Liver (tissue), 9 donors: Measurements from ENCODE around the gene B9D1. TPM values are rescaled to one million over a fixed set of nuclear protein-coding genes. Genes with fewer than 3 reads are reported as not detected.

Experiments
- DNase-seq: peaks from one replicate; pipeline ENCODE4 v3.0.0-alpha.2; 2017; ENCODE audit warnings: low spot score
- H3K27ac ChIP-seq, 2 donors: one replicate each; pipeline ENCODE4 v1.7.0; 2013; ENCODE audit warnings: inconsistent platforms in 2 of 2, low read length in 2 of 2, control low read depth in 1 of 2, low read depth in 1 of 2, mild to moderate bottlenecking in 1 of 2
- H3K27me3 ChIP-seq, 4 donors: one replicate each; pipeline versions ENCODE4 v1.6.1 to v1.7.0; 2013; ENCODE audit warnings: low read length in 3 of 4, inconsistent platforms in 1 of 4, mild to moderate bottlenecking in 1 of 4, moderate library complexity in 1 of 4; ENCODE audit not compliant: control insufficient read depth in 4 of 4, insufficient read depth in 4 of 4
- H3K36me3 ChIP-seq, 4 donors: one replicate each; pipeline versions ENCODE4 v1.6.1 to v1.7.0; 2013; ENCODE audit warnings: low read length in 3 of 4, mild to moderate bottlenecking in 3 of 4, low read depth in 1 of 4, moderate library complexity in 1 of 4; ENCODE audit not compliant: control insufficient read depth in 4 of 4, insufficient read depth in 3 of 4
- H3K4me1 ChIP-seq, 4 donors: one replicate each; pipeline versions ENCODE4 v1.6.1 to v1.7.0; 2013; ENCODE audit warnings: low read length in 3 of 4, mild to moderate bottlenecking in 3 of 4, moderate library complexity in 1 of 4; ENCODE audit not compliant: control insufficient read depth in 4 of 4, insufficient read depth in 4 of 4
- H3K4me3 ChIP-seq, 3 donors: one replicate each; pipeline versions ENCODE4 v1.6.1 to v1.7.0; 2013; ENCODE audit warnings: low read length in 3 of 3, control low read depth in 1 of 3, low read depth in 1 of 3, mild to moderate bottlenecking in 1 of 3
- H3K9ac ChIP-seq, 2 donors: one replicate each; pipeline ENCODE4 v1.7.0; 2013; ENCODE audit warnings: low read length in 2 of 2, mild to moderate bottlenecking in 2 of 2, moderate library complexity in 2 of 2, control low read depth in 1 of 2, low read depth in 1 of 2
- H3K9me3 ChIP-seq, 4 donors: one replicate each; pipeline versions ENCODE4 v1.6.1 to v1.7.0; 2013; ENCODE audit warnings: low read length in 3 of 4; ENCODE audit not compliant: control insufficient read depth in 4 of 4
- EGR1 ChIP-seq, 2 donors: IDR thresholded peaks; 2 replicates each; pipeline ENCODE4 v1.6.1; 2016 to 2018; ENCODE audit warnings: antibody characterized with exemption in 2 of 2, low read depth in 2 of 2
- FOXA2 ChIP-seq: IDR thresholded peaks from 2 replicates; pipeline ENCODE4 v1.6.1; 2016; ENCODE audit warnings: antibody characterized with exemption
- GABPA ChIP-seq, 2 donors: IDR thresholded peaks in 1 of 2; conservative IDR thresholded peaks in 1 of 2; 2 replicates each; pipeline ENCODE4 v1.6.1; 2016; ENCODE audit warnings: antibody characterized with exemption in 2 of 2, mild to moderate bottlenecking in 1 of 2, moderate library complexity in 1 of 2
- HNF4A ChIP-seq, 2 donors: conservative IDR thresholded peaks; 2 replicates each; pipeline ENCODE4 v1.6.1; 2016; ENCODE audit warnings: antibody characterized with exemption in 2 of 2, mild to moderate bottlenecking in 2 of 2
- HNF4G ChIP-seq: IDR thresholded peaks from 2 replicates; pipeline ENCODE4 v1.6.1; 2016; ENCODE audit warnings: antibody characterized with exemption
- JUND ChIP-seq, 2 donors: IDR thresholded peaks; 2 replicates each; pipeline ENCODE4 v1.6.1; 2016; ENCODE audit warnings: antibody characterized with exemption in 2 of 2
- NR2F2 ChIP-seq: IDR thresholded peaks from 2 replicates; pipeline ENCODE4 v1.6.1; 2016; ENCODE audit warnings: antibody characterized with exemption
- RAD21 ChIP-seq, 2 donors: IDR thresholded peaks; 2 replicates each; pipeline ENCODE4 v1.6.1; 2016; ENCODE audit warnings: antibody characterized with exemption in 2 of 2, mild to moderate bottlenecking in 2 of 2
- RXRA ChIP-seq, 2 donors: IDR thresholded peaks; 2 replicates each; pipeline ENCODE4 v1.6.1; 2017 to 2018; ENCODE audit warnings: antibody characterized with exemption in 2 of 2, mild to moderate bottlenecking in 1 of 2
- SP1 ChIP-seq: IDR thresholded peaks from 2 replicates; pipeline ENCODE4 v1.6.1; 2018; ENCODE audit warnings: antibody characterized with exemption, mild to moderate bottlenecking
- YY1 ChIP-seq: IDR thresholded peaks from 2 replicates; pipeline ENCODE4 v1.6.1; 2016; ENCODE audit warnings: antibody characterized with exemption, mild to moderate bottlenecking
- ZBTB33 ChIP-seq: IDR thresholded peaks from 2 replicates; pipeline ENCODE4 v1.6.1; 2016; ENCODE audit warnings: antibody characterized with exemption
- WGBS: extraction: QIAGEN DNeasy Blood & Tissue Kit; methylation state at CpG from one replicate; pipeline ENCODE4 v1.1.7; 2013; 5-methylcytosine and 5-hydroxymethylcytosine counted together
- polyA plus RNA-seq, 2 donors: library from polyadenylated mRNA; stranded (reverse) in 1 of 2; unstranded in 1 of 2; fragments of 200-250 nt in 1 of 2; fragments of >200 nt in 1 of 2; fragmentation: Nextera tagmentation in 1 of 2; extraction: Ambion mirVana in 1 of 2; gene quantifications; one replicate each; pipeline versions ENCODE4 v1.2.1 to v1.2.3, GENCODE V29; 2013 to 2015
- total RNA-seq, 2 donors: library from RNA; depleted of rRNA; stranded (reverse); fragments of >200 nt; gene quantifications; one replicate each; pipeline ENCODE4 v1.2.3, GENCODE V29; 2014
- TF ChIP-seq, protein P1 (sequence below): fragments of 150-350 bp; IDR thresholded peaks from 2 replicates; pipeline ENCODE4 v1.5.1; 2017; ENCODE audit warnings: improper control_type of control experiment, low read depth, low read length; ENCODE audit not compliant: missing input control
- TF ChIP-seq, protein P2 (sequence below): IDR thresholded peaks from 2 replicates; pipeline ENCODE4 v1.6.1; 2016; ENCODE audit warnings: antibody characterized with exemption
- donor health status: healthy.
- donor health status: healthy.
- donor health status: healthy.
- donor health status: healthy.
- donor health status: healthy.

The B9D1 gene
- total and polyA plus RNA-seq, 4 donors, result 8.4 to 22.0 (median 10.8) TPM

GRCh38 chr17:19348081-19348650, 14.4 kb downstream of the B9D1 start:
- peaks cover 30 to 51% (median 42%) of the 10 kb centered on the region in 4 donors for H3K4me1 ChIP-seq
- H3K27ac ChIP-seq, result no peak overlapping the region
- no peak overlapping the region for H3K9ac ChIP-seq
- 78% methylated on average over 9 of the region's 9 CpGs for whole genome bisulfite sequencing
- H3K4me3 ChIP-seq, result no peak overlapping the region
- no peaks in the 10 kb centered on the region for H3K36me3 ChIP-seq
- TF ChIP-seq JUND (IDR thresholded peaks at IDR 0.05) (no peak), SP1 (no peak), HNF4A (conservative IDR thresholded peaks at IDR 0.05) (no peak), HNF4G (no peak), NR2F2 (no peak), ZBTB33 (no peak), FOXA2 (no peak)
- TF ChIP-seq, protein P1, sequence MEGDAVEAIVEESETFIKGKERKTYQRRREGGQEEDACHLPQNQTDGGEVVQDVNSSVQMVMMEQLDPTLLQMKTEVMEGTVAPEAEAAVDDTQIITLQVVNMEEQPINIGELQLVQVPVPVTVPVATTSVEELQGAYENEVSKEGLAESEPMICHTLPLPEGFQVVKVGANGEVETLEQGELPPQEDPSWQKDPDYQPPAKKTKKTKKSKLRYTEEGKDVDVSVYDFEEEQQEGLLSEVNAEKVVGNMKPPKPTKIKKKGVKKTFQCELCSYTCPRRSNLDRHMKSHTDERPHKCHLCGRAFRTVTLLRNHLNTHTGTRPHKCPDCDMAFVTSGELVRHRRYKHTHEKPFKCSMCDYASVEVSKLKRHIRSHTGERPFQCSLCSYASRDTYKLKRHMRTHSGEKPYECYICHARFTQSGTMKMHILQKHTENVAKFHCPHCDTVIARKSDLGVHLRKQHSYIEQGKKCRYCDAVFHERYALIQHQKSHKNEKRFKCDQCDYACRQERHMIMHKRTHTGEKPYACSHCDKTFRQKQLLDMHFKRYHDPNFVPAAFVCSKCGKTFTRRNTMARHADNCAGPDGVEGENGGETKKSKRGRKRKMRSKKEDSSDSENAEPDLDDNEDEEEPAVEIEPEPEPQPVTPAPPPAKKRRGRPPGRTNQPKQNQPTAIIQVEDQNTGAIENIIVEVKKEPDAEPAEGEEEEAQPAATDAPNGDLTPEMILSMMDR, result no peak
- H3K9me3 ChIP-seq, result no peaks in the 10 kb centered on the region
- DNase-seq, result no peak
- H3K27me3 ChIP-seq, result no peaks in the 10 kb centered on the region

DNA sequence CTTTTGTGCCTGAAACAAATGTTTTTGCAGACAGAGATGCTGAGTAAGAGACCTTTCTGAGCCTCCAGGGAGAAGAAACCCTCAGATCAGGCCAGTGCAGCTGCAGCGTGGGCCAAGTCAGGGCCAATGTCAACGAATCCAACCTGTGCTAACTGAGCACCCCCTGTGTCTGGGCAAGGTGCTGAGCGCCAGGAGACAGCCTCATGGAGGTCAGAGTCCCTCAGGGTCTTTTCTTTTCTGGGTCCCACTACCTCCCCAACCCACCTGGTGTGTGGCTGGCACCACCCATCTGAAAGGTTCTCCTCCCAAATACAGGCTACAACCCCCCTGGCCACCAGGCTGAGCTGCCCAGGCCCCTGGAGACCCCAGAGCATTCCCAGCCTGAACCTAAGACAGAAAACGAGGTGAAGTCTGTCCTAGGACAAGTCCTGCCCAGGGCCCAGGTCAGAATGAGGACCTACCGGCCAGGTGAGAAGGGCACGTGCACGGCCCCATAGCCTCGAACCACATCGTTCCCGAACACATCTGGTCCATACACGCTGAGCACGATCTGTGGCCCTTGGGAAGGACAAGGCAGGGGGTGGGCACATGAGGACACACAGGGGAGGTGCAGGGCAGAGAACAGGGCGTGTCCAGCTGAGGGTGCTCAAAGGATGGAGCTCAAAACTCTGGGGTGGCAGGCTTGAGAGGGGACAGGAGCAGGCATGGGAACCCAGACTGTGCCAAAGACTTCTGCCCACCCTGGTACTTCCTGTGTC, 15.0 kb downstream of the B9D1 start:
- Histone ChIP-seq H3K4me1 (peaks cover 30 to 57% (median 45%) of the 10 kb centered on the region in 4 donors), H3K27ac (peak overlapping the region in 1 of 2 donors; percentile 68), H3K27me3 (no peaks in the 10 kb centered on the region), H3K36me3 (no peaks in the 10 kb centered on the region), H3K4me3 (no peak overlapping the region), H3K9ac (no peak overlapping the region), H3K9me3 (no peaks in the 10 kb centered on the region)
- DNase-seq, result no peak
- 86% methylated on average over 13 of the region's 13 CpGs for WGBS
- TF ChIP-seq EGR1 (IDR thresholded peaks at IDR 0.05; ENCODE audit: low read depth in 2 of 2) (no peak), HNF4A (conservative IDR thresholded peaks at IDR 0.05) (peak in 1 of 2 donors; percentile 6)

DNA sequence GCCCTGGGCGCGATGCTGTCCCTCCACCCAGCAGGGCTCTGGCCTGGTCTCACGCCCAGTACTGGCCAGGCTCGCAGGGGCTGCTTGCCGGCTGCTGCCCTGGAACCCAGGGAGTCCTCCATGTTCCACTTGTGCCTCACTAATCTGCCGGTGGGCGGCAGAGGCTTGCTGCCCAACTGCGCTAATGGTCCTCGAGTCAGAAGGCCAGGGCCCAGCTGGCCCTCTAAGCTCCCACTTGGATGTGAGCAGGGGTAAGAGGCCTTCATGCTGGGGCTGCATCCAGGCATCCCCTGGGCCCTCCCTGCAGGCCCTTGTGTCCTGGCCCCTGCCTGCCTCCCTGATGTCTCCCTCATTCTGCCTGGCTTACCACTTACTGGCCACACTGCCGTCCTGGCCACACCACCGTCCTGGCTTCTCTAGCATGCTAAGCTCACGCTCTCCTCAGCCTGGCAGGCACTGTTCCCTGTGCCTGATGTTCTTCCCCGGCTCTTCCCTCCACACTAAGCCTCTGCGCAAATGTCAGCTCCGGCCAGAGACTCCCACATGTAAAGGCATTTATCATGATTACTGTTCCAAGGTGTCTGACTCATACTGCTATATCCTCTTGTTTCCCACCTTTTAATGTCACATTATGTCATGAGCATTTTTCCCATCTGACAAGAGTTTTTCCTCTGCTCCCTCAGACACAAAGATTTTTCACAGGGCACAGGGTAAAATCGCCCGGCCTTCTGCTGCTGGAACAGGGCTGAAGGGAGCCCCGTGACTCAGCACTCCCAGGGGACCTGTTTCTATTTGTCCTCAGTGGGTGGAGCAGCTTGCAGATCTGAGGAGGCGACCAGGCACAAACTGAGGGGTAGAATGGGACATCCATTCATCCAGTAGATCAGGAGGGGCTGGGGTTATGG, 15.9 kb downstream of the B9D1 start:
- no peaks in the 10 kb centered on the region for H3K9me3 ChIP-seq
- WGBS, result 67% methylated on average over 19 of the region's 19 CpGs
- TF ChIP-seq SP1 (no peak), EGR1 (IDR thresholded peaks at IDR 0.05; ENCODE audit: low read depth in 2 of 2) (no peak), RAD21 (IDR thresholded peaks at IDR 0.05) (no peak), YY1 (peak; percentile 40), JUND (IDR thresholded peaks at IDR 0.05) (peak in 1 of 2 donors; percentile 33), FOXA2 (no peak), HNF4G (no peak), RXRA (IDR thresholded peaks at IDR 0.05) (peak; percentile 5 to 40), NR2F2 (no peak), GABPA (IDR thresholded peaks at IDR 0.05 in 1 of 2, conservative IDR thresholded peaks at IDR 0.05 in 1 of 2) (no peak), HNF4A (conservative IDR thresholded peaks at IDR 0.05) (peak in 1 of 2 donors; percentile 40)
- TF ChIP-seq, protein P1, result no peak
- TF ChIP-seq, protein P2, sequence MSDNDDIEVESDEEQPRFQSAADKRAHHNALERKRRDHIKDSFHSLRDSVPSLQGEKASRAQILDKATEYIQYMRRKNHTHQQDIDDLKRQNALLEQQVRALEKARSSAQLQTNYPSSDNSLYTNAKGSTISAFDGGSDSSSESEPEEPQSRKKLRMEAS, result no peak
- DNase-seq, result peak; percentile 78
- H3K4me1 ChIP-seq, result peaks cover 31 to 64% (median 46%) of the 10 kb centered on the region in 4 donors
- H3K9ac ChIP-seq, result peak overlapping the region in 1 of 2 donors; percentile 66
- peak overlapping the region; percentile 44 to 68 for H3K27ac ChIP-seq
- H3K36me3 ChIP-seq, result no peaks in the 10 kb centered on the region
- no peak overlapping the region for H3K4me3 ChIP-seq
- H3K27me3 ChIP-seq, result no peaks in the 10 kb centered on the region
